Activated naive CD4-positive, alpha-beta T cell treated with Interleukin-2 at 50 U/mL for 16 hours (primary cell): Measurements from ENCODE around the gene MARK2.

Experiments used
- DNase-seq: peaks from one replicate; pipeline ENCODE4 v3.0.0-alpha.2; 2020

Gene MARK2

DNA sequence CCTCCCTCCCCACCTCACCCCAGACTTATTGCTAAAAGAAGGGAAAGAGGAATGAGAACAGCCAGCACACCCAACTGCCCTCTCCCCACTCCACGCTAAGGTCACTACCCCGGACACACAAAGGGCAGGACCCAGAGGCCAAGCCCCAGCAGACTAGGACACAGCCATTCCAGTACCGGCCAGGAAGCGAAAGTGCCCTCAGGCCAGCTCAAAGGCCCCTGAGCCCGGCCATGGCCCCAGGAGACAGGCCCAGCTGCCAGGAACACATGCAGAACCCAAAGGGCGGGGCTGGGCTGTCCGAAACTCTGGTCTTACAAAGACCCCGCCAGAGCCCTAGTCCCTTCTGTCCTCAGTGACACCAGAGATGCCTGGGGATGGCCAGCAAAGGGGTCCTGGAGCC, 72.5 kb downstream of the MARK2 start:
- DNase-seq = no peak

DNA sequence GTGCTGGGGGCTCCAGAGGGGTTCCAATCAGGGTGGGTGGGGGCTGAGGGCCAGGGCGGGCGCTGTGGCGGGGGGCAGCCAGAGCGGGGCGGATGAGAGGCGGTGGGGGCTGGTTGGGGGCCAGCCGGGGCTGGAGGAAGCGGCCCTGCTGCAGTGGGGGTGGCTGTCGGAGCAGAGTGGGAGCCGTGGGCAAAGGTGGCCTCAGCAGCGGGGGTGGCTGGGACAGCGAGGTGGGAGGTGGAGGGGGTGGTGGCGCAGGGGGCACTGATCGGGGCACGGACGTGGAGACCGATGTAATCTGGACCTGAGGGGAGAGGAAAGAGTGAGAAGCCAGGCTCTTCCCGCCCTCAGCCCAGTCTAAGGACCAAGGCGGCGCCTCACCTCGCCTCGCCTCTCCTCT, 73.0 kb downstream of the MARK2 start:
- DNase-seq = no peak

DNA sequence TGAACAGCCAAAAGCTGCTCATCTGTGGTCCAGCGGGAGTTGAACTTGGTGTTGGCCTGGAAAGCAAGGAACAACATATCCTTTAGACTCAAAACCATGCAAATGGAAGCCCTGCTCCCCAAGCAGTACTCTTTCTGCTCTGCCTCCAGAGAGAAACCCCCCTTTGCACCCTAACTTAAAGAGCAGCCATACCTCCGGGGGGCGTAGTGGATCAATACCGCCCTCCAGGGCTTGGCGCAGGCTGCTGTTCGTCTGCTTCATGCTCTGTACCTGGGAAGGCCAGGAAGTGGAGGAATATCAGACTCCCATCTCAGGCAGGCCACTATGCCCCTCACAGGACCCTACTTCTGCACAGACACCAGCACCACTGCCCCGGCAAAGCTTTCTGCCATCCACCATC, 73.8 kb downstream of the MARK2 start:
- no peak for DNase-seq

DNA sequence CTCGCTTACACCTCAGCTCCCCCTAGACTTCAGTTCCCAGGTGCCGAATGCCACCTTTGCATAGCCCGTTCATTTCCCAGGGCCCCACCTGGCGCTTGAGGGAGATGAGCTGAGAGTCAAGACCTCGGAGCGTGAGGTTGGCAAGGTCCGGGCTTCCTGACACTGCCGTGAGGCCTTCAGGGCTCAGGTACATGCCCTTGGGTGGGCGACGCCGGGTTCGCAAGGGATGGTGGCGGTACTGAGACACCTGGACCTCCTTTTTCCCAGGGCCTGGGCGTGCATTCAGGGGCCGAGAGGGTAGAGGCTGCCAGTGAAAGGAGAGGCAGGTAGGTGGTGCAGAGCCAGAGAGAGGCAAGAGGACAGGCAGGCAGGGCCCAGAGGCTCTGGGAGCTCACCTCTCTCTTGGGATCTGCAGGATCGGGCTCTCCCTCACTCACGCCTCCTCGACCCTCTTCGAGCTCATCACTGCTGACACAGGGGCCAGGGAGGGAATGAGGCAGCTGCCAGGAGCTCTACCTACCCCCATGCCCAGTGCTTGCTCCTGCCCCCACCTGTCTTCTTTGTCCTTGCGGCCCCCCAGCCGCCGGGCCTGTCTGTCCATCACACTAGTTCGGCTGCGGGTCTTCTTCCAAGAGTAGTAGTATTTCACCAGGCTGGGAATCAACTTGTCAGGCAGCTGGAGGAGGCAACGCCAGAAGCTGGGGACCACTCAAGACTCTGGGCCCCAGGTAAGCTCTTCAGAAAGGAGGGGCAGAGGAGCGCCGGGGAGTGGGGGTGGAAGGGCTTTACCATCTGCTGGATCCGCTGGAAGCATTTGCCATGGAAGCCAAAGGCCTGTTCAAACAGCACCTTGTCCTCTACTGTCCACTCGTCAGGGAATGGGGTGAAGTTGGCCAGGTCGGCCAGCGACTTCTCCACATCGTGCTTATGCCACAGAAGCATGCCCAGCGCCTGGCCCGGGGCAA, 75.2 kb downstream of the MARK2 start:
- DNase-seq = no peak

DNA sequence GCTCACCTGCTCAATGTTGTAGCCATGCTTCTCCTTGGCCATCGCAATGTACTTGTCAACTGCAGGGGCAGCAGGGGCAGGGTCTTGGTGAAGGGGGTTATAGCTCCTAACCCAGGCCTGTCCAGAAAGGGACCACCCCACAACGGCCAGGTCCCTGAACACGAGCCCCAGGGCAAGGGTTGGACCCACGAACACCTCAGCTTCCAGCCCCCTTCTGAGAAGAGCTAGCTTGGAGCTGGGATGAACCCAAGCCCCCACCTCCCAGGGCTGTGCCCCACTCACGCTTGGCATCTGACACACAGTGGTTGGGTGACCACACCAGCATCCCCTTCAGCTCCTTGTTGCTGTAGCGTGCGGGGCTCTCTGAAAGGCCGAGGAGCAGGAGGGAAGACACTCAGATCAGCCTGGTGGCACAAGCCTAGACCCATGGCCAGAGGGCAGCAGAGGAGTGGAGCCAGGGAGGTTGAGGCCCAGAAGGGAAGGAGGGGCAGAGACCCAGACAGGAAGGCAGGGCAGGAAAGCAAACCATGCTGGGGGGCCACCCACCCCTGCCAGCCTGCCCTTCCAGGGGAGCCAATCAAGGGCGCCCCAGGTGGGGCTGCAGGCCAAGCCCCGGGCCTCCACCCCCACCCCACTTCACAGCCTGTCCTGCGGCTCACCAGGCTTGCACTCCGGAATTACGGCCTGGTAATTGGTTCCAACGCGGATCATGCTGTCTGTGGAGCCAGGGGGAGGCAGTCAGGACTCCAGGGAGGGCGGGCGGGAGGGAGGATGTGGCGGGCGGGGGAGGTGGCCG, 76.2 kb downstream of the MARK2 start:
- DNase-seq = no peak

DNA sequence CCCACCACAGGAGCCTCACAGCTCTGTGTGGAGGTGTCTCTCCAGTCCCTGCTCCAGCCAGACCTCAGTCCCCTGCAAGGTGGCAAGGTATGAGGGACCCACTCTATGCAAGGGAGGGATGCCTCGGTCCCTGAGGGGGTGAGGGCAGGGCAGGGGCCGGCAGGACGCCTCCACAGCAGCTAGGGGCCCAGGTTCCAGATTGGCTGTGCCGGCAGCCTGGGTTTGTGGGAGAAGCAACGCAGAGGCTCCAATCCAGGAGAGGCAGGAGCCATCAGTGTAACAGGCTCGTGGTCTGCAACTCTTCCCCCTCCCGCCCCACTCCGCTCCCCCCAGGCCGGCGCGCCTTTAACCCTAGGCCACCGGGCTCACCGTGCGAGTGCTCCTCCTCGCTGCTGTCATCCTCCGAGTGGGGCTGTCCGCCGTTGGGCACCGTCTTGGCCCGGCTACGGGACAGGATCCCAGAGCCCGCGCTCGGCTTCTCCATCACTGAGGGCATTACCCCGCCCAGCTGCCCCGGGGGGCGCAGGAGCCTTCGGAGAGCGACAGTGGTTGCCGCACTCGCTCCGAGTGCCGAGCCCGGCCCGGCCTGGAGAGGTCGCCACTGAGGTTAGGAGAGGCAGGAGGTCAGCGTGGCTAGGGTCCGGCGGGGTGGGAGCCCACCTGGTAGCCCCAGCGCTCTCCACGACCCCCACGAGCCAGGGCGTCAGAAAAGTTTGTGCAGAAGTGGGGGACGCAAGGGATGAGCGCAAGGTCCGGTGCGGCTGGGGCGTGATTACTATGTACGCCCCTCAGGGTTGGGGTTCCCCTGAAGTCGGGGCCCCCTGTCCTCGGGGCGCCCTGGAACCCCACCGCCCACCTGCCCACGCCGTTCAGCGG, 77.3 kb downstream of the MARK2 start:
- DNase-seq = peak; percentile 42

DNA sequence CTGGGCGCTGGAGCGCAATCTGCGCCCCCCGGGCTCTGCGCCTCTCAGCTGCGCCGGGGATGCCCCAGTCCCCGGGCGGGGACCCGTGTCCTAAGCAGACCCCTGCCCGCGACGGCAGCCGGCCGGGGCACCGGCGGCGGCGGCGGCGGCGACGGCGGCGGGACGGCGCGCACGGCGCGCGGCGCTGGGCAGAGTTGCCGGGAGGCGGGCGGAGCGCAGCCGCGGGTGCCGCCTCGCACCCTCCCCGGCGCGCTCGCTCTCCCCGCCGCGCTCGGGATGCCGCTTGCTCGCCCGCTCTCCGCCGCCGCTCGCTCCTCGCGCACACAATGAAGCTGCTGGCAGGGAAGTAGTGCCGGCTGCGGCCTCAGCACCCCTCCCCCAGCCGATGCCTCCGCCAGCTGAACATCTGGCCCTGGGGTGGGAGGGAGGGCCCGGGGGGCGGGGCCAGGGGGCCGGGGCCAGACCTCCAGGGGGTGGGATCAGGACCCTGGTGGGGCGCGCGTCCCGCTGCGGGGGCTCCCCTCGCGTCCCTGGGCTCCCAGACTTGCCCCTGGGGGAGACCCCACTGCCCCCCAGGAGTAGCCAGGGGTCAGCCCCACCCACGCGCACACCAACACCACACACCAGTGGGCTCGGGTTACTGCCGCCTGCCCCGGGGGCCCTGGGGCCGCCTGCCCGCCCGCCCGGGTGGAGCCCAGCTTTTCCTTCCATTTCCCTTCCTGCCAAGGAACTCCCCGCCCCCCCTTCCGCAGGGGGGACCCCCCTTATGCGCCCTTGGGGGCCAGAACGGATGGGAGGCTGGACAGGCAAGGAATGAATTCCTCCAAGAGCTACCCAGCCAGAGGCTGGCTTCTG, 78.2 kb downstream of the MARK2 start, which contains the start of gene RCOR2:
Gene RCOR2 (minus strand): TSS at position 328 of the 855 bp plus-strand sequence. CDS start 708 bp downstream, outside the sequence.
- peak; percentile 71 for DNase-seq

DNA sequence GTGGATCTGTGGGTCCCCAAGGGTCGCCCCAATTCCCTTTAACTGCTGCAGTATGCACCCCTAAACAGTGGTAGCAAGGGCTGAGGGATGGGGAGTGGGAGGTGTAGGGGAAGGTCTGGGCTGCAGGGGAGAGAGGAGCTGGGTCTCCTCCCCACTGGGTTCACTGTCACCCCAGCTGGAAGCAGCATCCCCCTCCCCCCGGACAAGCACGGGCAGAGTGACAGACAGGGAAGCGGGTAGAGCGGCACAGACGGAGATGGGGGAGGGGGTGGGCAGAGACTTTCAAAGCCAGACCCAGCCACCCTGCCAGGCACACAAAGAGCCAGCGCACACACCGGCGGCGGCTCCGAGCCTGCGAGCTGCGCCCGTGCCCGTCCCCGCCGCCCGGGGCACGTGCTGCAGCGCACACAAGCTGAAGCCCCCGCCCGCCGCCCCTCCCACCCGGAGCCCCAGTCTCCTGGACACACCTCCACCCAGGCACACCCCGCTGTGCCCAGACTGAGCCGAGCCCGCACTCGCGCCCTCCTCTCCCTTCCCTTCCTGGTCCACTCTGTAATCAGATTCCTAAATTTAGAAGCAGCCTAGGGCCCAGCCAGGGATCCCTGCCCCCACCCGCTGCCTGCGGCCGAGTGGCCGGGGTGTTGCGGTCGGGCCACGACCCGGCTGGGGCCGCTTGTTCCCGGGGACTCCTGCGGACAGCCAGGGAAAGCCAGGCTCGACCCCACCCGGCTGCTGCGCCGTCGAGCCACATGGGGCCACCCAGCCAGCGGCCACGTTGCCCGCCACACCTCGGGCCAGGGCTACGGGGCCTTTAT, 79.0 kb downstream of the MARK2 start:
- DNase-seq = peak; percentile 24

DNA sequence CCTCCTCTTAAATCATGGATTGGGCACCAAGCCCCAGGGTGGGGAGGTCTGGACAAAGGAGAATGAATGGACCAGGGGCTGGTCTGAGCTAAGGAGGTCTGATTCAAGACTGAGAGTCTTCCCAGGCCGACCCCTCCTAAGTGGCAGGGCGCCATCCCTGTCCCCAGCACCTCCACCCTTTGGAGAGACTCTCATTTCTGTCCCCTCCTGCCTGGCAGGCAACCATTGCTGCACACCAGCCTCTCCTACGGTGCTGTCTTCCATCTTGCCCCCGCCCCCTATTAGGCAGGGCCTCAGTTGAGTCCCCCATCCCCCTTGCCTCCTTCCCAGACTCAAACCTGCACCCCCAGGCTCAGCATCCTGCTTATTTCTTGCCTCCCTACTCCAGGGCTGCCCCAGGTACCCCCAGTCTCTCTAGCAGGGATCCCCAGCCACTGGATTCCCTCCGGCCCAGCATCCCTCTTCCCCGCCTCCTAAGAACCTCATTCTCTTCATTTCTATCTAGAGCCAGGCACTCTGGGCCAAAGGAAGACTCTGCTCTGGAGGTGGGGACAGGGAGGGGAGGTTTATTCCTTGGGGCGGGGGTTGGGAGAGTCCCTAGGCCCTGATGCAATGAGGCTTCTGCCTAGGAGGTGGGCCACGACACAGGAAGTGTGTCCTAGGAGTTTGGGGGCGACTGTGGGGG, 79.7 kb downstream of the MARK2 start:
- no peak for DNase-seq

DNA sequence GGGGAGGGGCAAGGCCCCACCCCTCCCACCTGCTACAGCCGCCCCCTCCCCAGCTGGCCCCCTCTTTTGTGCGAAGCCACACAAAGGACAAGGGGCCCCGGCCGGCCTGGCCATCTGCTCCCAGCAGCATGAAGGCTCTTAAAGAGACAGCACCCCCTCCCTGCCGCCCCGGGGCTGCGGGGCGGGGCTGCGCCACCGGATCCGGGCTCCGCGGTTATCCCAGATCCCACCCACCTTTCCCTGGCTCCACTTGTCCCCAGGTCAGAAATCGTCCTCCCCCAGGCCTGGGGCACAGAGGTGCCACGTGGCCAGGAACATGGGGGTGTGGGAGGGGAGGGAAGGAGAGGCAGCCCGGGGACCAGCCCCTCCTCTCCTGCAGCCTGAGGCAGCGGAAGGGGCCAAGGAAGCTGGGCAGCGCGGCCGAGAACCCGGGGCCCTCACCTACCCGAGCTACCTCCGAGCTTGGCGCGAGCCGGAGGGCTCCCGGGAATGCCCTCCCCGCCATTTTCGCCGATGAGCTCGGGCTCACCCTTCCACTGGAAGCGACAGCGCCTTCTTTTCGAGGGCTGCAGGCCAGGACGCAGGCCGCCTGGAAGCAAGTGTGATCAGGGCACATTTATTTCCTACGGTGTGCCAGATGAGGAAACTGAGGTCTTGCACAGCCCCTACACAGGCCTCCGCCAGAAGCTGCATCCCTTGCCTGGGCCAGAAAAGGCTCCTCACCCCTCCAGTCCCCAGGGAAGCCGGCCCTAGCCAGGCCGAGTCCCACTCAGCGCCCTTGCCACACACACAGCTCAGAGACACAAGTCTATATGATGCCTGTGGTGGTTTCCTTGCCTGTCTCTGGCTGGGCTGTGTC, 80.6 kb downstream of the MARK2 start:
- no peak for DNase-seq

DNA sequence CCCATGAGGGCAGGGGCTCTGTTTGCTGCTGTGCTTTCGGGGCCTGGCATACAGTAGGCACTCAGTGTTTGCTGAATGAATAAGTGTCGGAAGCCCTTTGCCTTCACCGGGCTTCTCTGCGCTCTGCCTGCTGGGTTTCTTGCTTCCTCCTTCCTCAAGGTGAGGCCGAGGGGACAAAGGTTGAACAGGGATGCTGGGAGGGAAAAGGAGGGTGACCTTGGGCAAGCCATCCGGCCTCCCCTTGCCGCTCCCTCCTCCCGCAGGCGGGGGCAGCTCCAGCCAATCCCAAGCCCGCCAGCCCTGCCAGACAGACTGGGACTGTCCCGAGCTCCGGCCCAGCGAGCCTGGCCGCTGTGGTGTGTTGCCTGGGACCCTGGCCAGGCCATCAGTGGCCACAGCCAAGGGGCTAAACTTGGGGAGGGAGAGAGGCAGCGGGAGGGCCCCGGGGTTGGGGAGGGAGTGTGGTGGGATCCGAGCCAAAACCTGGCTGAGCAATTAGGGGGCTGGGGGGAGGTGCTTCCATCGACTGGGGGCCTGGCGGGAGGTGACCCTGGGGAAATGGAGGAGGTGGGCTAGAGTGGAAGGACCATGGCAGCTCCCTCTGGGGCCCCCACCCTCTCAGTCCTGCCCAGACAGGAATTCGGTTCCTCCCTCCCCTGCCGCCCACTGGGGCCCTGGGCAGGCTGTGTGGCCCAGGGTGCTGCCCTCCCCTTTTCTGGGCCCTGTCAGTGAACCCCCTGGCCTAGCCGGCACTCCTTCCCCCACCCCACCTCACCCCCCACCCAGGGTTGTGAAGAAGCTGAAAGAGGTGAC, 81.4 kb downstream of the MARK2 start:
- DNase-seq = no peak

DNA sequence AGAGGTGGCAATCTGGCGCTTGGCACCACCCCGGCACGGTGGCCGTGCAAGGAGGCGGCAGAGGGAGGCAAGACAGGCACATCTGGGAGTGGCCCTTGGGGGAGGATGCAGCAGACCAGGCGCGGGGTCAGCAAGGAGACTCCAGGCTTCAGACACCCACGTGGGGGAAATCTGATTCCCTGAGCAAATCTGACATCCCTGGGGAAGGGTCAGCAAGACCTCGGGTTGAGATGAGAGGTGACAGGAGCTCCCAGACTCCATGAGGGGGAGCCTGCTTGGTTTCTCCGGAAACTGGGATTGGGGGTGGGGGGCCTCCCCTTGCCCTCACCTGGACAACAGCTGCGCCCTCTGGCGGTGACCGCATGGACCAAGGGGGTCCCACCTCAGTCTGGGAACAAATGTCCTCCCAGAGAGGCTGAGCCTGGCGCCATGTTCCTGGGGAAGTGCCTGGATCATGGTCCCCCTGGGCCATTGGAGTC, 82.1 kb downstream of the MARK2 start:
- DNase-seq = peak; percentile 28

DNA sequence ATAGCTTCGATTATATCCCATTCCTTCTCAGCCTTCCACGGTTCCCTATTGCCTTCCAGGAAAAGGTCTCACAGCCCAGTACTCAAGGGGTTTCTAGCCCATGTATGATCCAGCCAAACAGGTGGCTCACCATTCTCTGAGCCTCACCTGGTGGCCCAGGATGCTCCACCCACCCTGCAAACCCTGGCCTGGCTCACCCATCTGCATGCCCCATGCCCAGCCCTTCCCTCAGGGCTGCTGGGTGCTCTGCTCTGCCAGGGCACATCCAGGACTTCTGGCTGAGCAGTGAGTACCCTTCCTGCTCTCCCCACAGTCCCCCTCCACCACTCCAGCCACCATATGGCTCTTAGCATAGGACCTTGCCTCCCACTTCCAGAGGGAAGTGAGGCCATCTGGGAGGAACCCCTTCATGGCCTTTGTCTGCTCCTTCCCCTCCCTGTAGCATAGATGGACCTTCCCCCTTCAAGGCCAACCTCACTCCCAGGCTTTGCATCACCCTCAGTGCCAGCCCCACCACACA, 83.8 kb downstream of the MARK2 start:
- DNase-seq = no peak

DNA sequence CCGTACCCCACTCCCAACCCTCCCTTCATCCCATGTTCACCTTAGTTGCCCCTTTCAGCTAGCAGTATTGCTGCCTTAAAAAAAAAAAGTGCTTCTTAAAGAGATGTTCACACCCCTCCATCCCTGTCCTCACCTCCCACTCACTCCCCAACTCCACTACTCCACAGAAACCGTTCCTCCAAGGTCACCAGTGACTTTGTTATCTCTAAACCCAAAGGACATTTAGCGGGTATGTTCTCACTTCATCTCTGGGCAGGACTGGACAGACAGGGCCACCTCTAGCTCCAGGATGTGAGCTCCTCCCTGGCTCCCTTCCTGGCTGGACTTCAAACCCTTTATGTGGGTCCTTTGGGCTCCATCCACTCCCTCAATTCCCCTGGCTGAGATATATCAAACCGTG, 84.4 kb downstream of the MARK2 start:
- no peak for DNase-seq

DNA sequence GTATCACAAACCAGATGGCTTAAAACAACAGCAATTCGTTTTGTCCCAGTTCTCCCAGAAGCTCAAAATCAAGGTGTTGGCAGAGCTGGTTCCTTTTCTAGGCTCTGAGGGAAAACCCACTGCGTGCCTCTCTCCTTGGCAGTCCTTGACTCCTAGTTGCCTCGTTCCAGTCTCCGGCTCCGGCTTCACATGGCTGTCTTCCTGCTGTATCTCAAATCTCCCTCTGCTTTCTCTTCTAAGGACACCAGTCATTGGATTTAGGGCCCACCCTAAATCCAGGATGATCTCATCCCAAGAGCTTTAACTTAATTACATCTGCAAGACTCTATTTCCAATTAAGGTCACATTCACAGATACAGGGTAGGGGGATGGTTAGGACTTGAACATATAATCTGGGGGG, 90.7 kb downstream of the MARK2 start:
- no peak for DNase-seq

DNA sequence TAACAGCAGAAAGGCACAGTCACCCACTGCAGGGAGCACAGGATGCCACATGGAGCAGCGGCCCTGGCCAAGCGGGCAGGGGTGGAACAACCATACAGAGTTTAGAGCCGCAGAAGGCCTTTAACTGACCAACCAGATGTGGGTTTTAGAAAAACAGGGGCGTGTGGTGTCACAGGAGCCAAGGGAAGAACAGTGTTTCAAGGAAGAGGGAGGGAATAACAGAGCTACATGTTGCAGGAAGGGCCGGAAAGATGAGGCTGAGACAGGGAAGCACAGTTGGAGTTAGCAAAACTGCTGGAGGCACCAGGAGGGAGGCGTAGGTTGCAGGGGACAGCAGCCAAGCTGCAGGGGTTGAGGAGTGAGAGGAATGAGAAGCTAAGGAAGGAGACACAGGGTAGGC, 92.1 kb downstream of the MARK2 start:
- no peak for DNase-seq

DNA sequence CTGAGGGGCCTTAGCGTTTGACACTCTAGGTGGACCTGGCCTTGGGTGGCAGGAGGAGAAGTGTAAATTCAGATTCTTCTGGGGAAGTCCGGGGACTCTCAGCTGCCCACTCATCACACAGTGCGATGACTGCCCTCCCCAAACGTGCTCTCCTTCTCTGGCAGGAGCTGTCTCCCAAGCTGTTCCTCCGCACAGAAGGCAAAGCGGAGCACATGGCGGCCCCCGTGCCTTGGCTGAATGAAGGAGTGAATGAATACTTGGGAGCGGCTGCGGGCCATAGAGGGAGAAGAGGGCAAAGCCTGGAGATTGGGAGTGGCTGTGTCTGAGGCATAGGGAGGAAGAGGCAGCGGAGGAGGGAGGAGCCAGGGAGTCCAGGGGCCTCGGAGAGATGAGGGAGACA, 93.0 kb downstream of the MARK2 start:
- DNase-seq = no peak

DNA sequence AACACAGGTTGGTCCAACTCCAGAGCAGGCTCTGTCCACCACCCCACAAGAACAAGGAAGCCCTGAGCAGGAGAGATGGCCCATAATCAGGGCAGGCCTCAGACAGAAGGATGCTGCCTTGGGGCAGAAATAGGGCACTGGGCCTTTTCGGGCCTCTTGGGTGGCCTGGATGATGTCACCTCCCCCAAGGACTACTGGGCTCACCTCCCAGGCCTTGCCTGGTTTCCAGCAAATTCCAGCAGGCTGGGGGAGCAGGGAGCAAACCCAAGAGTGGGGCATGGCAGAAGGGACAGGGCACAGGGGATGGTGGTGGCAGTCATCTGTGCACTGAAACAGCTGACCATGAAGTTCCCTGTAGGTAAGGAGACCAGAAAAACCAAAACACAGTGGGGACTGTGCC, 94.5 kb downstream of the MARK2 start:
- no peak for DNase-seq
